Mesodermal cell (in vitro differentiated cells): ENCODE measurements around the gene COPS2.
"Not testable (repeated sequence)": the region's sequence is repeated elsewhere in the genome, so short reads cannot be mapped to it uniquely, and the experiment has no call there.

Experiments
- H3K27ac ChIP-seq: 2 replicates; pipeline ENCODE4 v1.7.0; 2013; ENCODE audit warnings: mild to moderate bottlenecking, low read depth, low read length, moderate library complexity; ENCODE audit not compliant: severe bottlenecking
- H3K36me3 ChIP-seq: 2 replicates; pipeline ENCODE4 v1.7.1; 2013; ENCODE audit warnings: mild to moderate bottlenecking, low read length, moderate library complexity; ENCODE audit not compliant: control insufficient read depth, insufficient read depth
- H3K4me1 ChIP-seq: one replicate; pipeline ENCODE4 v1.7.1; 2013; ENCODE audit warnings: mild to moderate bottlenecking, low read length; ENCODE audit not compliant: insufficient read depth, control insufficient read depth, poor library complexity, severe bottlenecking
- H3K4me3 ChIP-seq: 2 replicates; pipeline ENCODE4 v1.7.0; 2013; ENCODE audit warnings: low read length, control low read depth, mild to moderate bottlenecking; ENCODE audit not compliant: insufficient read depth, poor library complexity, severe bottlenecking; ENCODE audit errors: extremely low read depth
- H3K9me3 ChIP-seq: 2 replicates; pipeline ENCODE4 v1.7.1; 2013; ENCODE audit warnings: mild to moderate bottlenecking, low read length, moderate library complexity; ENCODE audit not compliant: control insufficient read depth
- WGBS, 2 experiments: methylation state at CpG; one replicate each; pipeline ENCODE4 v1.1.5; 2013; ENCODE audit warnings: missing lambda C conversion rate in 2 of 2; ENCODE audit not compliant: insufficient coverage in 2 of 2; 5-methylcytosine and 5-hydroxymethylcytosine counted together

COPS2 gene

GRCh38 chr15:49079340-49080039, 75.9 kb downstream of the COPS2 start:
- no peaks in the 10 kb centered on the region for H3K4me1 ChIP-seq
- H3K27ac ChIP-seq = no peak overlapping the region
- H3K36me3 ChIP-seq = no peaks in the 10 kb centered on the region
- 91 to 95% methylated on average over 16 to 19 of the region's 23 CpGs for WGBS, 2 experiments
- no peaks in the 10 kb centered on the region for H3K9me3 ChIP-seq
- H3K4me3 ChIP-seq = no peak overlapping the region

GRCh38 chr15:49075881-49076280, 79.5 kb downstream of the COPS2 start:
- no peaks in the 10 kb centered on the region for H3K36me3 ChIP-seq
- H3K9me3 ChIP-seq = no peaks in the 10 kb centered on the region
- no peak overlapping the region for H3K4me3 ChIP-seq
- H3K4me1 ChIP-seq = no peaks in the 10 kb centered on the region
- no peak overlapping the region for H3K27ac ChIP-seq

- H3K9me3 ChIP-seq, H3K36me3 ChIP-seq, H3K27ac ChIP-seq, H3K4me3 ChIP-seq, H3K4me1 ChIP-seq: not testable (repeated sequence)
- 86 to 88% methylated on average over 1 of the region's 6 CpGs for WGBS, 2 experiments
Observed at GRCh38 chr15:49074589-49075287, 80.7 kb downstream of the COPS2 start.
